ENCODE data around the gene SERP2.

- TF ChIP-seq TRIM24 (CRISPR knock-in tag; IDR thresholded peaks at IDR 0.05): no peak
- no peak for TF ChIP-seq MYC (CRISPR knock-in tag; IDR thresholded peaks at IDR 0.05; ENCODE audit: borderline replicate concordance)
- no peak for TF ChIP-seq REPIN1 (CRISPR knock-in tag; IDR thresholded peaks at IDR 0.05; ENCODE audit: borderline replicate concordance, low read depth)
- TF ChIP-seq POLR2A (IDR thresholded peaks at IDR 0.05; ENCODE audit: insufficient read depth in 1 of 2, low read depth in 2 of 2, low read length in 2 of 2): no peak
These were observed 11.8 kb downstream of the SERP2 start for GRCh38 chr13:44385401-44385800.

Data from HepG2 (cell line).